C4-2B (cell line): ENCODE results near the gene TSBP1.
"Not testable (repeated sequence)": the region's sequence is repeated elsewhere in the genome, so short reads cannot be mapped to it uniquely, and the experiment has no call there.

Experiments used
- H3K27ac ChIP-seq: fragments of 450-650 bp; 2 replicates; pipeline ENCODE4 v1.5.1; 2017
- CTCF ChIP-seq: fragments of 450-650 bp; conservative IDR thresholded peaks from 2 replicates; pipeline ENCODE4 v1.5.1; 2017; ENCODE audit warnings: mild to moderate bottlenecking
- ZFX ChIP-seq: fragments of 450-650 bp; IDR thresholded peaks from 2 replicates; pipeline ENCODE4 v1.6.1; 2017

Gene TSBP1

GRCh38 chr6:32313964-32314363 is 57.7 kb downstream of the TSBP1 start:
- H3K27ac ChIP-seq = no peak overlapping the region

GRCh38 chr6:32298632-32299336 is 72.9 kb downstream of the TSBP1 start:
- TF ChIP-seq CTCF (no peak), ZFX (no peak)
- no peak overlapping the region for H3K27ac ChIP-seq

More at GRCh38 chr6:32313964-32314363, 57.7 kb downstream of the TSBP1 start:
- no peak for TF ChIP-seq CTCF
- TF ChIP-seq ZFX = no peak

GRCh38 chr6:32294980-32295379 is 76.7 kb downstream of the TSBP1 start:
- H3K27ac ChIP-seq = not testable (repeated sequence)

- TF ChIP-seq CTCF (no peak), ZFX (no peak)
- no peak overlapping the region for H3K27ac ChIP-seq
These were observed 77.1 kb downstream of the TSBP1 start for GRCh38 chr6:32294566-32294965.

- no peak for TF ChIP-seq ZFX
- TF ChIP-seq CTCF = no peak
- no peak overlapping the region for H3K27ac ChIP-seq
These were observed 78.0 kb downstream of the TSBP1 start for GRCh38 chr6:32293695-32294094.

- TF ChIP-seq CTCF = no peak
- TF ChIP-seq ZFX = no peak
- no peak overlapping the region for H3K27ac ChIP-seq
These were observed 80.2 kb downstream of the TSBP1 start for GRCh38 chr6:32291543-32291942.

- no peak overlapping the region for H3K27ac ChIP-seq
- no peak for TF ChIP-seq CTCF
- TF ChIP-seq ZFX = no peak
These were observed 80.7 kb downstream of the TSBP1 start for GRCh38 chr6:32290886-32291450.

GRCh38 chr6:32288426-32288825 is 83.3 kb downstream of the TSBP1 start:
- TF ChIP-seq CTCF = no peak
- no peak for TF ChIP-seq ZFX
- H3K27ac ChIP-seq = no peak overlapping the region

GRCh38 chr6:32273801-32274577 is 97.7 kb downstream of the TSBP1 start:
- H3K27ac ChIP-seq = not testable (repeated sequence)
